ENCODE measurements around the gene SCCPDH.

DNA sequence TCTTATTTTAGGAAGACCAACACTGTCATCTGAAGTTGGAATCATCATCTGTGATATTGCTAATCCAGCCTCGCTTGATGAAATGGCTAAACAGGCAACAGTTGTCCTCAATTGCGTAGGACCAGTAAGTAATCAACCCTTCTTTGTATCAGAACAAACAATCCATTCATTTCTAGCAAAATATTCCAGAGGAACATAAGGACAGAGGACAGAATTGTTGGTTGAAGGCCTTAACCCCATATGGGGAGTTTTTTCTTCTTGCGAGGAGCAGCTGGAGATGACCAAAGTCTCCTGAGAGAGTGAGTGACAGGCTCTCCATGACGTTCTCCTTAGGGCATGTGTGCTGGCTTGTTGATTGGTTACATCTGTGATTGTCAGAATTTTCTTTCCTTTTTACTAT, 2.7 kb downstream of the SCCPDH start:
- TF ChIP-seq EZH2phosphoT487 (IDR thresholded peaks at IDR 0.05; ENCODE audit: low read depth) = no peak
- TF ChIP-seq, protein P1, sequence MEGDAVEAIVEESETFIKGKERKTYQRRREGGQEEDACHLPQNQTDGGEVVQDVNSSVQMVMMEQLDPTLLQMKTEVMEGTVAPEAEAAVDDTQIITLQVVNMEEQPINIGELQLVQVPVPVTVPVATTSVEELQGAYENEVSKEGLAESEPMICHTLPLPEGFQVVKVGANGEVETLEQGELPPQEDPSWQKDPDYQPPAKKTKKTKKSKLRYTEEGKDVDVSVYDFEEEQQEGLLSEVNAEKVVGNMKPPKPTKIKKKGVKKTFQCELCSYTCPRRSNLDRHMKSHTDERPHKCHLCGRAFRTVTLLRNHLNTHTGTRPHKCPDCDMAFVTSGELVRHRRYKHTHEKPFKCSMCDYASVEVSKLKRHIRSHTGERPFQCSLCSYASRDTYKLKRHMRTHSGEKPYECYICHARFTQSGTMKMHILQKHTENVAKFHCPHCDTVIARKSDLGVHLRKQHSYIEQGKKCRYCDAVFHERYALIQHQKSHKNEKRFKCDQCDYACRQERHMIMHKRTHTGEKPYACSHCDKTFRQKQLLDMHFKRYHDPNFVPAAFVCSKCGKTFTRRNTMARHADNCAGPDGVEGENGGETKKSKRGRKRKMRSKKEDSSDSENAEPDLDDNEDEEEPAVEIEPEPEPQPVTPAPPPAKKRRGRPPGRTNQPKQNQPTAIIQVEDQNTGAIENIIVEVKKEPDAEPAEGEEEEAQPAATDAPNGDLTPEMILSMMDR (IDR thresholded peaks at IDR 0.05; ENCODE audit: low read depth, low read length) = no peak
